ENCODE data around the gene CYB561D2.
A peak's percentile ranks its signal among the peaks of the same experiment; 100 is the strongest.

CYB561D2 gene

GRCh38 chr3:50395070-50395860 lies 44.6 kb downstream of the CYB561D2 start:
- no peak for TF ChIP-seq MAX (IDR thresholded peaks at IDR 0.05)
- TF ChIP-seq RAD21 (IDR thresholded peaks at IDR 0.05; ENCODE audit: low read depth): no peak
- no peak for TF ChIP-seq NFIC (IDR thresholded peaks at IDR 0.05)
- TF ChIP-seq REST (IDR thresholded peaks at IDR 0.05; ENCODE audit: low read depth): no peak
- no peak for TF ChIP-seq EP300 (IDR thresholded peaks at IDR 0.05; ENCODE audit: borderline replicate concordance)

GRCh38 chr3:50396502-50396901 lies 45.8 kb downstream of the CYB561D2 start:
- TF ChIP-seq EGR1 (IDR thresholded peaks at IDR 0.05): no peak

GRCh38 chr3:50401978-50402595 lies 51.4 kb downstream of the CYB561D2 start:
- no peak for TF ChIP-seq MAX (IDR thresholded peaks at IDR 0.05)
- peak; percentile 26; the same call in 1 of the 2 replicates for TF ChIP-seq USF1 (IDR thresholded peaks at IDR 0.05)

Data from Ishikawa (cell line).